Suprapubic skin (tissue), 4 donors: Measurements from ENCODE around the gene IL21. TPM values are rescaled to one million over a fixed set of nuclear protein-coding genes. Genes with fewer than 3 reads are reported as not detected.

Source experiments
- total RNA-seq, 4 donors: library from RNA; depleted of rRNA; stranded (reverse); fragments of >200 nt; gene quantifications; one replicate each; pipeline ENCODE4 v1.1.0, GENCODE V29; 2016

IL21 gene
- total RNA-seq, 4 donors from 2014 or later, result not detected

Other genes starting within 250 kb of the IL21 start
- gene ADAD1, start 242.1 kb downstream of the IL21 start, total RNA-seq, result not detected
- gene IL2, start 164.3 kb downstream of the IL21 start, total RNA-seq, result not detected
- 1 to 10 TPM in 1 of 4 donors, under 1 TPM in 3; 0.70 to 1.9 (median 0.92) TPM for gene BBS12, start 111.6 kb upstream of the IL21 start, total RNA-seq
- 1 to 10 TPM; 3.0 to 8.2 (median 5.8) TPM for gene FGF2, start 205.8 kb upstream of the IL21 start, total RNA-seq